GM03348 (cell line): Measurements from ENCODE around the gene AIF1.
A peak's percentile ranks its signal among the peaks of the same experiment; 100 is the strongest.

Experiments
- DNase-seq: peaks from one replicate; pipeline ENCODE4 v3.0.0; 2012; ENCODE audit warnings: low spot score

Gene AIF1

GRCh38 chr6:31620586-31621319 lies 5.7 kb downstream of the AIF1 start, which contains the start of gene PRRC2A:
PRRC2A (plus strand) TSS chr6:31620715; CDS start chr6:31622790, 2,075 bp downstream.
- peak; percentile 87 for DNase-seq

- no peak for DNase-seq
Observed at GRCh38 chr6:31621320-31621939, 6.4 kb downstream of the AIF1 start.

- peak; percentile 40 for DNase-seq
Observed at GRCh38 chr6:31621991-31622390, 7.0 kb downstream of the AIF1 start.

GRCh38 chr6:31622684-31623091 lies 7.7 kb downstream of the AIF1 start:
- DNase-seq: no peak

- no peak for DNase-seq
Observed at GRCh38 chr6:31624070-31624469, 9.0 kb downstream of the AIF1 start.

GRCh38 chr6:31626952-31627351 lies 11.9 kb downstream of the AIF1 start:
- no peak for DNase-seq

- DNase-seq: no peak
Observed at GRCh38 chr6:31627690-31628287, 12.8 kb downstream of the AIF1 start.

GRCh38 chr6:31629014-31629413 lies 14.0 kb downstream of the AIF1 start:
- DNase-seq: no peak

GRCh38 chr6:31630177-31630934 lies 15.3 kb downstream of the AIF1 start:
- DNase-seq: no peak

- no peak for DNase-seq
Observed at GRCh38 chr6:31631209-31631608, 16.2 kb downstream of the AIF1 start.

GRCh38 chr6:31631681-31632278 lies 16.7 kb downstream of the AIF1 start:
- DNase-seq: no peak

- no peak for DNase-seq
Observed at GRCh38 chr6:31632279-31632946, 17.4 kb downstream of the AIF1 start.

- DNase-seq: no peak
Observed at GRCh38 chr6:31633447-31633846, 18.4 kb downstream of the AIF1 start.

GRCh38 chr6:31634131-31634530 lies 19.1 kb downstream of the AIF1 start:
- no peak for DNase-seq

- DNase-seq: no peak
Observed at GRCh38 chr6:31634969-31635575, 20.0 kb downstream of the AIF1 start.

GRCh38 chr6:31636698-31637596 lies 21.9 kb downstream of the AIF1 start:
- no peak for DNase-seq

- DNase-seq: no peak
Observed at GRCh38 chr6:31639043-31639442, 24.0 kb downstream of the AIF1 start.

- DNase-seq: peak; percentile 69
Observed at GRCh38 chr6:31639449-31639861, 24.4 kb downstream of the AIF1 start.

GRCh38 chr6:31640612-31641011 lies 25.6 kb downstream of the AIF1 start:
- DNase-seq: no peak

- no peak for DNase-seq
Observed at GRCh38 chr6:31641370-31641769, 26.3 kb downstream of the AIF1 start.
